Endothelial cell (in vitro differentiated cells): ENCODE measurements around the gene PRSS33. TPM values are rescaled to one million over a fixed set of nuclear protein-coding genes. Genes with fewer than 3 reads are reported as not detected.

Experiments
- DNase-seq: peaks from one replicate; pipeline ENCODE4 v3.0.0; 2021; ENCODE audit warnings: low spot score
- H3K27ac Mint-ChIP-seq: one replicate; pipeline ENCODE4 v1.8.0; 2021; ENCODE audit warnings: mixed read lengths, inconsistent platforms; ENCODE audit not compliant: unreplicated experiment
- H3K27me3 Mint-ChIP-seq: one replicate; pipeline ENCODE4 v1.8.0; 2021; ENCODE audit warnings: mild to moderate bottlenecking, moderate library complexity, mixed read lengths, inconsistent platforms; ENCODE audit not compliant: unreplicated experiment
- H3K36me3 Mint-ChIP-seq: one replicate; pipeline ENCODE4 v1.8.0; 2021; ENCODE audit warnings: mild to moderate bottlenecking, low read depth, mixed read lengths, inconsistent platforms; ENCODE audit not compliant: unreplicated experiment
- H3K4me1 Mint-ChIP-seq: one replicate; pipeline ENCODE4 v1.8.0; 2021; ENCODE audit warnings: mild to moderate bottlenecking, mixed read lengths, inconsistent platforms; ENCODE audit not compliant: unreplicated experiment
- H3K4me3 Mint-ChIP-seq: one replicate; pipeline ENCODE4 v1.8.0; 2021; ENCODE audit warnings: mild to moderate bottlenecking, mixed read lengths, inconsistent platforms; ENCODE audit not compliant: unreplicated experiment
- H3K9me3 Mint-ChIP-seq: one replicate; pipeline ENCODE4 v1.8.0; 2021; ENCODE audit warnings: mixed read lengths, inconsistent platforms; ENCODE audit not compliant: unreplicated experiment
- CTCF ChIP-seq: fragments of 200-600 bp; sonication (generic); IDR thresholded peaks from one replicate; pipeline ENCODE4 v1.5.0; 2021; ENCODE audit warnings: antibody characterized with exemption; ENCODE audit not compliant: unreplicated experiment
- total RNA-seq: library from RNA; stranded (reverse); fragmentation: NEBNext Ultra II Directional; extraction: Animal tissue kit (Norgen Biotek cat#: 25700); gene quantifications from one replicate; pipeline ENCODE4 v1.2.1, GENCODE V29; 2021; ENCODE audit not compliant: unreplicated experiment

Gene PRSS33
- total RNA-seq, 1 donor from 2014 or later: not detected

- no peak for TF ChIP-seq CTCF
- H3K9me3 Mint-ChIP-seq: no peaks in the 10 kb centered on the region
- no peak for DNase-seq
- no peaks in the 10 kb centered on the region for H3K4me1 Mint-ChIP-seq
- no peak overlapping the region for H3K27ac Mint-ChIP-seq
- no peak overlapping the region for H3K4me3 Mint-ChIP-seq
- H3K36me3 Mint-ChIP-seq: no peaks in the 10 kb centered on the region
- peaks cover 7% of the 10 kb centered on the region for H3K27me3 Mint-ChIP-seq
Measured at GRCh38 chr16:2813771-2814221, 26.4 kb upstream of the PRSS33 start.

- no peak for TF ChIP-seq CTCF
- H3K36me3 Mint-ChIP-seq: no peaks in the 10 kb centered on the region
- peaks cover 7% of the 10 kb centered on the region for H3K27me3 Mint-ChIP-seq
Measured at GRCh38 chr16:2811703-2812471, 24.5 kb upstream of the PRSS33 start.

GRCh38 chr16:2810651-2811050, 23.3 kb upstream of the PRSS33 start:
- no peaks in the 10 kb centered on the region for H3K4me1 Mint-ChIP-seq
- peaks cover under 1% of the 10 kb centered on the region for H3K36me3 Mint-ChIP-seq
- peaks cover 5% of the 10 kb centered on the region for H3K27me3 Mint-ChIP-seq
- TF ChIP-seq CTCF: no peak
- H3K9me3 Mint-ChIP-seq: no peaks in the 10 kb centered on the region
- DNase-seq: no peak
- H3K4me3 Mint-ChIP-seq: no peak overlapping the region
- H3K27ac Mint-ChIP-seq: no peak overlapping the region

More at GRCh38 chr16:2811703-2812471, 24.5 kb upstream of the PRSS33 start:
- Mint-ChIP-seq H3K4me1 (no peaks in the 10 kb centered on the region), H3K27ac (no peak overlapping the region), H3K4me3 (no peak overlapping the region), H3K9me3 (no peaks in the 10 kb centered on the region)
- no peak for DNase-seq

GRCh38 chr16:2809149-2809760, 21.9 kb upstream of the PRSS33 start:
- DNase-seq: no peak
- H3K4me3 Mint-ChIP-seq: no peak overlapping the region
- peaks cover 6% of the 10 kb centered on the region for H3K27me3 Mint-ChIP-seq
- no peaks in the 10 kb centered on the region for H3K4me1 Mint-ChIP-seq
- no peaks in the 10 kb centered on the region for H3K9me3 Mint-ChIP-seq
- no peak overlapping the region for H3K27ac Mint-ChIP-seq
- H3K36me3 Mint-ChIP-seq: peaks cover 4% of the 10 kb centered on the region
- no peak for TF ChIP-seq CTCF

- no peak overlapping the region for H3K4me3 Mint-ChIP-seq
Measured at GRCh38 chr16:2808181-2808580, 20.8 kb upstream of the PRSS33 start.

More at GRCh38 chr16:2808181-2808580, 20.8 kb upstream of the PRSS33 start:
- H3K9me3 Mint-ChIP-seq: no peaks in the 10 kb centered on the region
- H3K36me3 Mint-ChIP-seq: peaks cover 4% of the 10 kb centered on the region
- no peak for DNase-seq
- H3K27ac Mint-ChIP-seq: no peak overlapping the region
- no peaks in the 10 kb centered on the region for H3K4me1 Mint-ChIP-seq
- TF ChIP-seq CTCF: no peak
- H3K27me3 Mint-ChIP-seq: peaks cover 4% of the 10 kb centered on the region
